SK-N-SH treated with all-trans-retinoic acid at 6 μM for 48 hours (cell line): ENCODE measurements around the gene NARS2.

Experiments
- ATAC-seq: fragments of 200-7000 bp; cut with Tn5 transposase; 3 replicates; pipeline ENCODE4 v1.9.1; 2020; ENCODE audit warnings: mild to moderate bottlenecking, moderate library complexity
- ARNTL ChIP-seq: fragments of 450-650 bp; formaldehyde crosslinking; IDR thresholded peaks from 2 replicates; pipeline ENCODE4 v1.5.0; 2020; ENCODE audit warnings: low read depth, mild to moderate bottlenecking, moderate library complexity, borderline replicate concordance
- BACH2 ChIP-seq: fragments of 250-450 bp; sonication (Bioruptor Pico); IDR thresholded peaks from 2 replicates; pipeline ENCODE4 v1.9.0; 2021; ENCODE audit warnings: mild to moderate bottlenecking, borderline replicate concordance
- CSDC2 ChIP-seq: fragments of 250-450 bp; sonication (Bioruptor Pico); IDR thresholded peaks from 2 replicates; pipeline ENCODE4 v1.5.0; 2020; ENCODE audit warnings: mild to moderate bottlenecking, moderate library complexity
- ESRRG ChIP-seq: fragments of 250-450 bp; sonication (Bioruptor Pico); IDR thresholded peaks from 2 replicates; pipeline ENCODE4 v1.6.1; 2021; ENCODE audit warnings: mild to moderate bottlenecking
- GLIS3 ChIP-seq: fragments of 250-450 bp; sonication (Bioruptor Pico); IDR thresholded peaks from 2 replicates; pipeline ENCODE4 v1.5.0; 2020; ENCODE audit warnings: mild to moderate bottlenecking, moderate library complexity
- ISL1 ChIP-seq: fragments of 250-450 bp; sonication (Bioruptor Pico); IDR thresholded peaks from 2 replicates; pipeline ENCODE4 v2.1.2; 2022; ENCODE audit warnings: mild to moderate bottlenecking, moderate library complexity
- OSR1 ChIP-seq: fragments of 250-450 bp; sonication (Bioruptor Pico); IDR thresholded peaks from 2 replicates; pipeline ENCODE4 v1.8.0; 2022; ENCODE audit warnings: moderate library complexity, mild to moderate bottlenecking, inconsistent platforms
- PPARA ChIP-seq: fragments of 250-450 bp; sonication (Bioruptor Pico); IDR thresholded peaks from 2 replicates; pipeline ENCODE4 v1.5.0; 2020; ENCODE audit warnings: mild to moderate bottlenecking, borderline replicate concordance
- RARB ChIP-seq: fragments of 250-450 bp; sonication (Bioruptor Pico); IDR thresholded peaks from 2 replicates; pipeline ENCODE4 v1.8.0; 2021; ENCODE audit warnings: mild to moderate bottlenecking, moderate library complexity
- SNAI2 ChIP-seq: fragments of 250-450 bp; sonication (Bioruptor Pico); IDR thresholded peaks from 2 replicates; pipeline ENCODE4 v1.5.0; 2020; ENCODE audit warnings: mild to moderate bottlenecking, moderate library complexity
- TCF4 ChIP-seq: fragments of 250-450 bp; sonication (Bioruptor Pico); IDR thresholded peaks from 2 replicates; pipeline ENCODE4 v1.8.0; 2021; ENCODE audit warnings: mild to moderate bottlenecking, moderate library complexity, borderline replicate concordance
- TOX ChIP-seq: fragments of 250-450 bp; sonication (Bioruptor Pico); IDR thresholded peaks from 2 replicates; pipeline ENCODE4 v1.8.0; 2021; ENCODE audit warnings: mild to moderate bottlenecking, moderate library complexity, borderline replicate concordance
- ZC3H10 ChIP-seq: fragments of 250-450 bp; sonication (Bioruptor Pico); IDR thresholded peaks from 2 replicates; pipeline ENCODE4 v1.5.1; 2021; ENCODE audit warnings: mild to moderate bottlenecking, moderate library complexity
- ZFP3 ChIP-seq: fragments of 250-450 bp; sonication (Bioruptor Pico); IDR thresholded peaks from 2 replicates; pipeline ENCODE4 v1.5.0; 2020; ENCODE audit warnings: mild to moderate bottlenecking, moderate library complexity
- ZFP30 ChIP-seq: fragments of 450-650 bp; formaldehyde crosslinking; IDR thresholded peaks from 2 replicates; pipeline ENCODE4 v1.5.0; 2022; ENCODE audit warnings: mild to moderate bottlenecking, moderate library complexity
- ZNF565 ChIP-seq: fragments of 450-650 bp; formaldehyde crosslinking; conservative IDR thresholded peaks from 2 replicates; pipeline ENCODE4 v1.5.0; 2020; ENCODE audit warnings: low read depth, mild to moderate bottlenecking, moderate library complexity
- ZNF70 ChIP-seq: fragments of 450-650 bp; formaldehyde crosslinking; IDR thresholded peaks from 2 replicates; pipeline ENCODE4 v1.5.0; 2020; ENCODE audit warnings: mild to moderate bottlenecking, moderate library complexity
- ZNF8 ChIP-seq: fragments of 450-650 bp; formaldehyde crosslinking; IDR thresholded peaks from 2 replicates; pipeline ENCODE4 v1.5.0; 2020; ENCODE audit warnings: mild to moderate bottlenecking, moderate library complexity
- TF ChIP-seq, protein P1 (sequence below): fragments of 250-450 bp; sonication (Bioruptor Pico); IDR thresholded peaks from 2 replicates; pipeline ENCODE4 v1.5.1; 2021; ENCODE audit warnings: mild to moderate bottlenecking, moderate library complexity
- TF ChIP-seq, protein P2 (sequence below): fragments of 250-450 bp; sonication (Bioruptor Pico); IDR thresholded peaks from 2 replicates; pipeline ENCODE4 v1.5.1; 2020; ENCODE audit warnings: low read depth, mild to moderate bottlenecking, moderate library complexity
- TF ChIP-seq, protein P3 (sequence below): fragments of 250-450 bp; sonication (Bioruptor Pico); IDR thresholded peaks from 2 replicates; pipeline ENCODE4 v1.8.0; 2020; ENCODE audit warnings: mild to moderate bottlenecking, moderate library complexity, borderline replicate concordance
- TF ChIP-seq, protein P4 (sequence below): fragments of 250-450 bp; sonication (Bioruptor Pico); IDR thresholded peaks from 2 replicates; pipeline ENCODE4 v1.5.0; 2020; ENCODE audit warnings: mild to moderate bottlenecking, moderate library complexity
- TF ChIP-seq, protein P5 (sequence below): fragments of 250-450 bp; sonication (Bioruptor Pico); IDR thresholded peaks from 2 replicates; pipeline ENCODE4 v1.8.0; 2021; ENCODE audit warnings: low read depth, mild to moderate bottlenecking, moderate library complexity, borderline replicate concordance

The NARS2 gene

DNA sequence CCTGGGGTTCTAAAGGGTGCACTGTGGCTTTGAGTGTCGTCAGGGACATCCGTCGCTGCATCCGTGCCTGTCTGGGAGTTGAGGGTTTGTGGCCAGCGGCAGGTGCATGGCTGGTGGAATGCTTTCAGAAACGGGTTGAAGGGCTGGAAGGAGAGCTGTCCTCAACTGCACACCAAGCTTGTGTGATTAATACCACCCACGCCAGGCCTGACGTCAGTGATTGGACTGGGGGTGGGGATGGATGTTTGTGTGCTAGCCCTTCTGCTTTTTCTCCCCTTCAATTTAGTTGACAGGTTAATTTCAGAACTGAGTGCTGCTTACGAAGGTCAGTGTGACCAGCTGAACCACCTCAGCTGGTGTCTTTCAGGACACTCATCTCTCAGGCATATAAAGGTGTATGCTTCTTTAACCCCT lies 153.9 kb downstream of the NARS2 start:
- ATAC-seq = peak; percentile 7; the same call in 2 of the 3 replicates

DNA sequence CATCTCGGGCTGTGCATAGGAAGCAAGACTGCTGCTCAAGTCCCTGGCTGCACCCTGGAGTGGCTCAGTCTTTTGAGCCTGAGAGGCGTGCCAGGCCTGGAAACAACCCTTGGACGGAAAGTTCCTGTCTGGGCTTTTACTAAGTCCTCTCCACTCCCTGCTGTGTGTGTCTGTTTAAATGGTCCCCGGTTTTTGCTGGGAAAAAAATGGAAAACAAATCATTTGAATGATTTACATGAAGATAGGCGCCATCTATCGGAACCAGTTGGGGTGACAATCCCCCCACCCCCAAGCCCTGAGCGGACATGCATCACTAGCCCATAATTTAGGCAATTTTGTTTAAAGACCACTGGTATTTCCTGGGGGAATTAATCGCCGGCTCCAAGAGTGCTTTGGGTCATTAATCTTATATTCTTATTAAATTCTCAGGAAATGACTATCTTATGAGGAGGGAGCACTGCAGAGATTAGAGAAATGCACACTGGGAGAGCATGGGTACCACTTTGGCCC lies 154.4 kb downstream of the NARS2 start:
- ATAC-seq = peak; percentile 22
- TF ChIP-seq ZNF70 (CRISPR knock-in tag) (0 out of 2 replicates have a peak, but pooled peaks have one; percentile 7), ARNTL (CRISPR knock-in tag) (no peak), ZC3H10 (CRISPR knock-in tag) (0 out of 2 replicates have a peak, but pooled peaks have one; percentile 13), GLIS3 (CRISPR knock-in tag) (no peak), CSDC2 (CRISPR knock-in tag) (no peak), ESRRG (peak; percentile 12; the same call in 1 of the 2 replicates), ZFP30 (no peak), SNAI2 (no peak), TOX (CRISPR knock-in tag) (no peak), ZNF565 (no peak)
- TF ChIP-seq, protein P1, sequence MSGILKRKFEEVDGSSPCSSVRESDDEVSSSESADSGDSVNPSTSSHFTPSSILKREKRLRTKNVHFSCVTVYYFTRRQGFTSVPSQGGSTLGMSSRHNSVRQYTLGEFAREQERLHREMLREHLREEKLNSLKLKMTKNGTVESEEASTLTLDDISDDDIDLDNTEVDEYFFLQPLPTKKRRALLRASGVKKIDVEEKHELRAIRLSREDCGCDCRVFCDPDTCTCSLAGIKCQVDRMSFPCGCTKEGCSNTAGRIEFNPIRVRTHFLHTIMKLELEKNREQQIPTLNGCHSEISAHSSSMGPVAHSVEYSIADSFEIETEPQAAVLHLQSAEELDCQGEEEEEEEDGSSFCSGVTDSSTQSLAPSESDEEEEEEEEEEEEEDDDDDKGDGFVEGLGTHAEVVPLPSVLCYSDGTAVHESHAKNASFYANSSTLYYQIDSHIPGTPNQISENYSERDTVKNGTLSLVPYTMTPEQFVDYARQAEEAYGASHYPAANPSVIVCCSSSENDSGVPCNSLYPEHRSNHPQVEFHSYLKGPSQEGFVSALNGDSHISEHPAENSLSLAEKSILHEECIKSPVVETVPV = no peak
- TF ChIP-seq, protein P2, sequence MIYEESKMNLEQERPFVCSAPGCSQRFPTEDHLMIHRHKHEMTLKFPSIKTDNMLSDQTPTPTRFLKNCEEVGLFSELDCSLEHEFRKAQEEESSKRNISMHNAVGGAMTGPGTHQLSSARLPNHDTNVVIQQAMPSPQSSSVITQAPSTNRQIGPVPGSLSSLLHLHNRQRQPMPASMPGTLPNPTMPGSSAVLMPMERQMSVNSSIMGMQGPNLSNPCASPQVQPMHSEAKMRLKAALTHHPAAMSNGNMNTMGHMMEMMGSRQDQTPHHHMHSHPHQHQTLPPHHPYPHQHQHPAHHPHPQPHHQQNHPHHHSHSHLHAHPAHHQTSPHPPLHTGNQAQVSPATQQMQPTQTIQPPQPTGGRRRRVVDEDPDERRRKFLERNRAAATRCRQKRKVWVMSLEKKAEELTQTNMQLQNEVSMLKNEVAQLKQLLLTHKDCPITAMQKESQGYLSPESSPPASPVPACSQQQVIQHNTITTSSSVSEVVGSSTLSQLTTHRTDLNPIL (CRISPR knock-in tag) = no peak

More for the DNA sequence above, 153.9 kb downstream of the NARS2 start:
- no peak for TF ChIP-seq OSR1 (CRISPR knock-in tag)
- TF ChIP-seq ZNF565 = no peak
- peak; percentile 86 for TF ChIP-seq TCF4 (CRISPR knock-in tag)
- TF ChIP-seq ARNTL (CRISPR knock-in tag) = no peak
- TF ChIP-seq, protein P3, sequence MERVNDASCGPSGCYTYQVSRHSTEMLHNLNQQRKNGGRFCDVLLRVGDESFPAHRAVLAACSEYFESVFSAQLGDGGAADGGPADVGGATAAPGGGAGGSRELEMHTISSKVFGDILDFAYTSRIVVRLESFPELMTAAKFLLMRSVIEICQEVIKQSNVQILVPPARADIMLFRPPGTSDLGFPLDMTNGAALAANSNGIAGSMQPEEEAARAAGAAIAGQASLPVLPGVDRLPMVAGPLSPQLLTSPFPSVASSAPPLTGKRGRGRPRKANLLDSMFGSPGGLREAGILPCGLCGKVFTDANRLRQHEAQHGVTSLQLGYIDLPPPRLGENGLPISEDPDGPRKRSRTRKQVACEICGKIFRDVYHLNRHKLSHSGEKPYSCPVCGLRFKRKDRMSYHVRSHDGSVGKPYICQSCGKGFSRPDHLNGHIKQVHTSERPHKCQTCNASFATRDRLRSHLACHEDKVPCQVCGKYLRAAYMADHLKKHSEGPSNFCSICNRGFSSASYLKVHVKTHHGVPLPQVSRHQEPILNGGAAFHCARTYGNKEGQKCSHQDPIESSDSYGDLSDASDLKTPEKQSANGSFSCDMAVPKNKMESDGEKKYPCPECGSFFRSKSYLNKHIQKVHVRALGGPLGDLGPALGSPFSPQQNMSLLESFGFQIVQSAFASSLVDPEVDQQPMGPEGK (CRISPR knock-in tag) = peak; percentile 30; the same call in 1 of the 2 replicates
- peak; percentile 79 for TF ChIP-seq ISL1 (CRISPR knock-in tag)
- TF ChIP-seq ZC3H10 (CRISPR knock-in tag) = peak; percentile 92
- peak; percentile 42; the same call in 1 of the 2 replicates for TF ChIP-seq TOX (CRISPR knock-in tag)
- no peak for TF ChIP-seq BACH2 (CRISPR knock-in tag)
- no peak for TF ChIP-seq ESRRG
- no peak for TF ChIP-seq PPARA (CRISPR knock-in tag)
- TF ChIP-seq SNAI2 = peak; percentile 99
- TF ChIP-seq GLIS3 (CRISPR knock-in tag) = peak; percentile 91
- no peak for TF ChIP-seq RARB (CRISPR knock-in tag)
- TF ChIP-seq ZNF8 (CRISPR knock-in tag) = peak; percentile 17; the same call in 1 of the 2 replicates
- TF ChIP-seq, protein P4, sequence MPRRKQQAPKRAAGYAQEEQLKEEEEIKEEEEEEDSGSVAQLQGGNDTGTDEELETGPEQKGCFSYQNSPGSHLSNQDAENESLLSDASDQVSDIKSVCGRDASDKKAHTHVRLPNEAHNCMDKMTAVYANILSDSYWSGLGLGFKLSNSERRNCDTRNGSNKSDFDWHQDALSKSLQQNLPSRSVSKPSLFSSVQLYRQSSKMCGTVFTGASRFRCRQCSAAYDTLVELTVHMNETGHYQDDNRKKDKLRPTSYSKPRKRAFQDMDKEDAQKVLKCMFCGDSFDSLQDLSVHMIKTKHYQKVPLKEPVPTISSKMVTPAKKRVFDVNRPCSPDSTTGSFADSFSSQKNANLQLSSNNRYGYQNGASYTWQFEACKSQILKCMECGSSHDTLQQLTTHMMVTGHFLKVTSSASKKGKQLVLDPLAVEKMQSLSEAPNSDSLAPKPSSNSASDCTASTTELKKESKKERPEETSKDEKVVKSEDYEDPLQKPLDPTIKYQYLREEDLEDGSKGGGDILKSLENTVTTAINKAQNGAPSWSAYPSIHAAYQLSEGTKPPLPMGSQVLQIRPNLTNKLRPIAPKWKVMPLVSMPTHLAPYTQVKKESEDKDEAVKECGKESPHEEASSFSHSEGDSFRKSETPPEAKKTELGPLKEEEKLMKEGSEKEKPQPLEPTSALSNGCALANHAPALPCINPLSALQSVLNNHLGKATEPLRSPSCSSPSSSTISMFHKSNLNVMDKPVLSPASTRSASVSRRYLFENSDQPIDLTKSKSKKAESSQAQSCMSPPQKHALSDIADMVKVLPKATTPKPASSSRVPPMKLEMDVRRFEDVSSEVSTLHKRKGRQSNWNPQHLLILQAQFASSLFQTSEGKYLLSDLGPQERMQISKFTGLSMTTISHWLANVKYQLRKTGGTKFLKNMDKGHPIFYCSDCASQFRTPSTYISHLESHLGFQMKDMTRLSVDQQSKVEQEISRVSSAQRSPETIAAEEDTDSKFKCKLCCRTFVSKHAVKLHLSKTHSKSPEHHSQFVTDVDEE (CRISPR knock-in tag) = peak; percentile 94
- TF ChIP-seq, protein P5, sequence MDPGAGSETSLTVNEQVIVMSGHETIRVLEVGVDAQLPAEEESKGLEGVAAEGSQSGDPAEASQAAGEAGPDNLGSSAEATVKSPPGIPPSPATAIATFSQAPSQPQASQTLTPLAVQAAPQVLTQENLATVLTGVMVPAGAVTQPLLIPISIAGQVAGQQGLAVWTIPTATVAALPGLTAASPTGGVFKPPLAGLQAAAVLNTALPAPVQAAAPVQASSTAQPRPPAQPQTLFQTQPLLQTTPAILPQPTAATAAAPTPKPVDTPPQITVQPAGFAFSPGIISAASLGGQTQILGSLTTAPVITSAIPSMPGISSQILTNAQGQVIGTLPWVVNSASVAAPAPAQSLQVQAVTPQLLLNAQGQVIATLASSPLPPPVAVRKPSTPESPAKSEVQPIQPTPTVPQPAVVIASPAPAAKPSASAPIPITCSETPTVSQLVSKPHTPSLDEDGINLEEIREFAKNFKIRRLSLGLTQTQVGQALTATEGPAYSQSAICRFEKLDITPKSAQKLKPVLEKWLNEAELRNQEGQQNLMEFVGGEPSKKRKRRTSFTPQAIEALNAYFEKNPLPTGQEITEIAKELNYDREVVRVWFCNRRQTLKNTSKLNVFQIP (CRISPR knock-in tag) = no peak
- TF ChIP-seq CSDC2 (CRISPR knock-in tag) = peak; percentile 80; the same call in 1 of the 2 replicates
- no peak for TF ChIP-seq ZNF70 (CRISPR knock-in tag)
- TF ChIP-seq, protein P1 = peak; percentile 20; the same call in 1 of the 2 replicates
- peak; percentile 83 for TF ChIP-seq ZFP3 (CRISPR knock-in tag)
- no peak for TF ChIP-seq ZFP30
- TF ChIP-seq, protein P2 (CRISPR knock-in tag) = no peak
